HL-60 (cell line): ENCODE measurements around the gene TACC3.

Experiments
- CTCF ChIP-seq: IDR thresholded peaks from one replicate; pipeline ENCODE4 v1.5.1; 2011; ENCODE audit warnings: low read length, control low read depth, inconsistent platforms; ENCODE audit not compliant: insufficient read depth
- GABPA ChIP-seq: IDR thresholded peaks from 2 replicates; pipeline ENCODE4 v1.6.1; 2012; ENCODE audit warnings: low read depth
- POLR2AphosphoS5 ChIP-seq: IDR thresholded peaks from 2 replicates; pipeline ENCODE4 v1.6.1; 2012; ENCODE audit warnings: low read depth
- REST ChIP-seq: IDR thresholded peaks from 2 replicates; pipeline ENCODE4 v1.6.1; 2012; ENCODE audit warnings: low read depth; ENCODE audit not compliant: insufficient replicate concordance
- SPI1 ChIP-seq: IDR thresholded peaks from 2 replicates; pipeline ENCODE4 v1.6.1; 2012; ENCODE audit warnings: low read depth, mild to moderate bottlenecking, borderline replicate concordance

- TF ChIP-seq CTCF, result no peak
- TF ChIP-seq POLR2AphosphoS5, result no peak
- TF ChIP-seq REST, result no peak
- TF ChIP-seq GABPA, result no peak
- no peak for TF ChIP-seq SPI1
Measured at GRCh38 chr4:1756079-1756478, 34.8 kb downstream of the TACC3 start.
